ENCODE measurements around the gene TNS3.
"Not testable (repeated sequence)": the region's sequence is repeated elsewhere in the genome, so short reads cannot be mapped to it uniquely, and the experiment has no call there.

The TNS3 gene

GRCh38 chr7:47602272-47603004, 20.5 kb upstream of the TNS3 start:
- no peak for DNase-seq

DNA sequence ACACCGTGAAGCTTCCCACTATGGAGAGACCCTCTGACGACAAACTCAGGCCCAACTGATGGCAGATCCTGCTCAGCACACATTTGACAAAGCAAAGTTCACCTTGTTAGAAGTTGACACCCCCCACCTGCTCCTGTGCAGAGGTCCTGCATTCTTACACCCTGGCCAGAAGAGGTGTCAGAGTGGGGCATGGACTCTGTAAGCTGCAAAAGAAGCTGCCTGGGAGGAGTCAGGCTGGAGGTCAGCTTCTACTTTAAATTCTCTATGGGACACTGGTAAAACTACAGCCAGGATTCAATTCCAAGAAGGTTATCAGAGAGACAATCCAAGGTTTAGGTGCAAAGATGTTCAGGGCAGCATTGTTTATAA, 20.0 kb upstream of the TNS3 start:
- no peak for DNase-seq

DNA sequence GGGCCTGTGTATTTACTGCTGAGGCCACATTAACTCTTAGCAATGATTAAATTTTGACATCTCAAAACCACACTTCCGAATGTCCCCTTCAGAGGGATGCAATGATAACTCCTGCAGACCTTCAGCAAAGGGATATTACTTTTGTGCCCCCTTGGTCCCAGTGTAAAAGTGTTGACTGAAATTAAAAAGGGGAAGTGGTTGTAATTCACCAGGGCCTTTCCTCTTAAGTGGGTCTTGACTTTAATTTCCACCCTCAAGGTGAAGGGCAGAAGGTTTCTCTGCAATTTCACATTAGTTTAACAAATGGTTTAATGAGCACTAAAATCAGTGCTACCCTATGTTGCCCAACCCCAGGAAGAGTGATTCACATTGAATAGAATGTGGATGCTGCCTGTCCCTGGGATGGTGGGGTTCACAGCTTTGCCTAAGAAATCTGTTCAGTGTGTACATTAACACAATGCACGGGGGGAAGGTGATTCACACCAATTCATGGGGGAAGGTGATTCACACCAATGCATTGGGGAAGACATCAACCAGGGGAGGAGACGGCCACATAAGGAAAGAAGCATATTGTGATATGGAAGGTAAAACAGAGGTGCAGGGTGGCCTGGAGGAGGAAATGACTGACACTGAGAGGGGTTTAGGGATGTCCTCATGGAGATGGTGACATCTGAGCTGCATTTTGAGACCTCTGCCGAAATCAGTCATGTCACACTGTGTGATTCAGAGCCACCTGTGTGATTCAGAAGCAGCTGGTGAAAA, 19.4 kb upstream of the TNS3 start:
- no peak for DNase-seq

DNA sequence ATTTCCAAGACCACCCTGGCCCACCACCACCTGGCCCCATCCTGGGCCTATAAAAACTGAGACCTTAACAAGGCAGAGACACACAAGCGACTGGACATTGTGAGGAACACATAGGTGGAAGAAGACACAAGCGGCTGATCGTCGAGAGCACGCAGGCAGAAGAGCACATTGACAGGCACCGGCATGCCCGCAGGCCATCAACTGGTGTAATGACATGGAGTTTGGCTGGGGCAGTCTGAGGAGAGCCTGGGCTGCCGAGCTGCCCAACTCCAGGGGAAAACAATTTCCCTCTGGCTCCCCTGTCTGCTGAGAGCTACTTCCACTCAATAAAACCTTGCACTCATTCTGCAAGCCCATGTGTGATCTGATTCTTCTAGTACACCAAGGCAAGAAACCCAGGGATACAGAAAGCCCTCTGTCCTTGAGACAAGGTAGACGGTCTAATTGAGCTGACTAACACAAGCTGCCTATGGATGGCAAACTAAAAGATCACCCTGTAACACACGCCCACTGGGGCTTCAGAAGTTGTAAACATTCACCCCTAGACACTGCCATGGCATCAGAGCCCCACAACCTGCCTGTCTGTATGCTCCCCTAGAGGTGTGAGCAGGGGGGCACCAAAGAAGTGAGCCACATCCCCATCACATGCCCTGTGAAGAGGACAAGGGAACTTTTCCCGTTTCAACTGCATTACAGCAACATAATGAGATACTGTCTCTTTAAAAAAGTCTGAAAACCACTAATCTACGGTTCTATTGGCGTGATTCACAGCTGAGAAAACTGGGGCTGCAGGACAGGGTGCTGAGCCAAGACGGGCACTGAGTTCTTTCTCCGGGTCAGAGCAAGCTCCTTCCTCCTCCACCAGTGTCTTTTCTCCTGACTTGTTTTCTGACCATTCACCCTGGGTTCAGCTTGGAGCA, 18.5 kb upstream of the TNS3 start:
- DNase-seq: no peak

DNA sequence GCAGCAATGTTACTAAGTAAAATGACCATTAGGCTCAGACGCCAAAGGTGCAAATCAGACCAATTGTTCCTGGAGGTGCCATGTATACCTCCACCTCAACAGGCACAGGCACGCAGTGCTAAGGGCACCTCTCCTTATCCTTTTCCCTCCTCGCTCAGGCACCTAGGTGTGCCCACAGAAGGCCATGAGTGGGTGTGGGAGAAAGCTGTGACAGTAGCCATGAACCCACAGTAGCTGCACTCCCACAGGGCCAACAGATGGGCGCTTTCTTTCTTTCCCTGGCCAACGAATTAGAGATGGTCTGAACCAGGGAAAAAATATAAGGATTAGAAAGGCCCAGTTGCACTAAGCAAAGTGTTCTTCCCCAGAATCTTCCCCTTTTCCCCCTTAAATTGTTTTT, 15.5 kb upstream of the TNS3 start:
- DNase-seq: no peak

- no peak for DNase-seq
Observed at GRCh38 chr7:47596502-47597202, 14.7 kb upstream of the TNS3 start.

- no peak for DNase-seq
Observed at GRCh38 chr7:47594406-47594805, 12.5 kb upstream of the TNS3 start.

DNA sequence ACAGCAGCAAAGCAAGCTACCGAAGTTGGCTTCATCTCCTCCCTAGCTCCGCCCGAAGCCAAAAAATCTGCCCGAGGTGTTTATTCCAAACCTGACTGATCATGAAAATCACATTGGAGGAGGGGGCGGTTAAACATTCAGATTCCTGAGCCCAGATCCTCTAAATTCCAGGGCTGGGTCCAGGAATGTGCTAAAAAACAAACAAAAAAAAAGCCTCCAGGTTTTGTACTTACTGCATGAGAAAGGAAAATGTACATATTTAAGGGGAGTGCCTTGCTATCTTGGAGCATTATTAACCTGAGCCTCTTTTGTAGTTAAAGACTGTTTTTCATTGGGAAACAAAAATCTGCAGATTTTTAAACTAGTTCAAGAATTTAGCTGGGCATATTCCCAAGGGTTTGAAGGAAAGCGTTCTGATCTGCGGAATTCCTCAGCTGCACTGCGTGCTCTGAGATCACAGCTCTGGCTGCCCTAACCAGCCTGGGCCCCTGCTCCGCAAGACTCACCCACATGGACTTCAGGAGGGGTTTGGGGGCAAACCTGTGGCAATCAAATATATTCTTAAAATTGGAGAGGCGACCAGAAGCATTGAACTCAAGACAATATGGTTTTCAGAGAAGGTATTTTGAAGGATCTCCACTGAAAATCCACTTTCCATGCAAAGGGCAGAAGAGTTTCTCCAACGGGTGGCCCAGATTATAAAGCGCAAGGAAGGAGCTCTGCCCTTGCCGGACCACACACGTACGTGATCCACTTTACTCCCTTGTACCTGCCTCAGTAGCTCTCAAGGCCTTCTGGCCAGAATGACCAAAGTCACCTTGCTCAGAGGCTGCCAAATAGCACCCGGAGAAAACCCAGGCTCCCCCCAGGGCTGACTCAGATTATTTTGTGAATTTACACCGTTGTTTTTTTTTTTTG, 10.0 kb upstream of the TNS3 start:
- DNase-seq: no peak

- no peak for DNase-seq
Observed at GRCh38 chr7:47591089-47591654, 9.3 kb upstream of the TNS3 start.

DNA sequence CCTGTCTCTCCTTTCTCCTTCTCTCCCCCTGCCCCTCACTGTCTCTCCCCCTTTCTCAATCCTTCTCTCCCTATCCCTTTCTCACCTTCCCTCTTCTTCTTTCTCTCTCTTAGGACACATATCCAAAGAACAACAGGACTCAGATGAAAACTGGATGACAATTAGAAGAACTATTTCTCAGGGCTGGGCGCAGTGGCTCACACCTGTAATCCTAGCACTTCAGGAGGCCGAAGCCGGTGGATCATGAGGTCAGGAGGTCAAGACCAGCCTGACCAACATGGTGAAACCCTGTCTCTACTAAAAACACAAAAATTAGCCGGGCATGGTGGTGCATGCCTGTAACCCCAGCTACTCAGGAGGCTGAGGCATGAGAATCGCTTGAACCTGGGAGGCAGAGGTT, 8.3 kb upstream of the TNS3 start:
- DNase-seq: not testable (repeated sequence)

DNA sequence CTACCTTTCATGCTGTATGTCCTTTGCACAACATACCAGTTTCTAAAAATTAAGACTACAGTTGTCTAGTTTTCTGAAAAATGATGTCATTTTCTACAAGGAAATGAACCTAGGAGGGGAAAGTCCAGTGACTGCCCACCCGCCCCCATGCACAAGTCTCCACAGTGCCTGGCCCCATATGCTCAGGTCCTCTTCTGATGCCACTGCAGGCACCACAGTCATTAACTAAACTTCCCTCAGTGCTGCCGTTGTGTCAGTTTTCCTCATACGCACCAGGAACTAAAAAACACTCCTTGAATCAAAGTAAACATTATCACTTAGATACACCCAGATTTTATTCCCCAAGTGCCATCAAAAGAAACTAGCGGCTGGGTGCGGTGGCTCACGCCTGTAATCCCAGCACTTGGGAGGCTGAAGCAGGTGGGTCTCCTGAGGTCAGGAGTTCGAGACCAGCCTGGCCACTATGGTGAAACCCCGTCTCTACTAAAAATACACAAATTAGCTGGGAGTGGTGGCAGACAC, 6.9 kb upstream of the TNS3 start:
- no peak for DNase-seq

DNA sequence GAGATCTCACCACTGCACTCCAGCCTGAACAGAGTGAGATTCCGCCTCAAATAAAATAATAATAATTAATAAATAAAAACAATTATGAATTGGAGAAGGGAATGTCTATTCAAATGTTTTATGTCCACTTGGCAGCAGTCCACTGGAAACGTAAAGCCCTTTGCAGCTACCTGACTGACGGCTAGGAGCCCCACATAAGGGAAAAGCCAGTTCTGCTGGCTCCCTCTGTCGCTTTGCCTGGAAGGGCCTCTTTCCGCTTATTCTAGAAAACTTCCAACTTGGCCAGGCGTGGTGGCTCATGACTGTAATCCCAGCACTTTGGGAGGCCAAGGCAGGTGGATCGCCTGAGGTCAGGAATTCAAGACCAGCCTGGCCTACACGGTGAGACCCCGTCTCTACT, 6.1 kb upstream of the TNS3 start:
- no peak for DNase-seq

GRCh38 chr7:47587351-47587750, 5.4 kb upstream of the TNS3 start:
- DNase-seq: no peak

DNA sequence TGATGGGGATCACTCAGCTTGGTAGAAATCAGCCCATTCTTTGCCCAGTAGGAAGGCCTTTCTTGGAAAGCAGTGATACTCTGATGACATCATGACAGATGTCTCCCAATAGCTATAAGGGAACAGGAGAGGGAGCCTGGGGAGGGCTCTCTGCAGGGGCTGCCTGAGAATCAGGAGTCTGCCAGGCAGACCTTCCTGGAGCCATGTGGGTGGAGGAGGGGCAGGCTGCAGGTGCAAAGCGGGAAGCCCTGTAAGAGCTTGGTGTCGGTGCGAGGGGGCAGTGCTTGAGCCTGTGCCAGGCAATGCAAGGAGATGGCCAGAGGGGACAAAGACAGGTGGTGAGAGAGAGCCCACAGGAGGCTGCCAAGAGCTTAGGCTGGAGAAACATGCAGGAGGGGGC, 5.0 kb upstream of the TNS3 start:
- DNase-seq: no peak

GRCh38 chr7:47586161-47586670, 4.3 kb upstream of the TNS3 start:
- DNase-seq: not testable (repeated sequence)

DNA sequence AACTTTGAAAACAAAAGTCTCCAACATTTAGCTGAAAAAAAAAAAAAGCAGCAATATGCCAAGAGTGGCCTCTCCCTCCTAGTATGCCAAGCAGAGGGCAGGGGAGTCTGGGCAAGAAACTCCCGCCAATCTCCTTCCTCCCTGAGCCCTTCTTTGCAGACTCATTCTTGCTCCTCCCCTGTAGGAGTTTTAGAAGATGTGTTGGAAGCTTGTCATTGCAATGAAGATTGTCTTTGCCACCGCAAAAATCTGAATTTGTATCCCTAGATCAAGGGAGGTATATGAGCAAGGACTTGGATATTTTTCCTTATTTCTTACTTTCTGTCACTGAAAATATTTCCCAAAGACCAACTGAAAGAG, 2.6 kb upstream of the TNS3 start:
- no peak for DNase-seq

DNA sequence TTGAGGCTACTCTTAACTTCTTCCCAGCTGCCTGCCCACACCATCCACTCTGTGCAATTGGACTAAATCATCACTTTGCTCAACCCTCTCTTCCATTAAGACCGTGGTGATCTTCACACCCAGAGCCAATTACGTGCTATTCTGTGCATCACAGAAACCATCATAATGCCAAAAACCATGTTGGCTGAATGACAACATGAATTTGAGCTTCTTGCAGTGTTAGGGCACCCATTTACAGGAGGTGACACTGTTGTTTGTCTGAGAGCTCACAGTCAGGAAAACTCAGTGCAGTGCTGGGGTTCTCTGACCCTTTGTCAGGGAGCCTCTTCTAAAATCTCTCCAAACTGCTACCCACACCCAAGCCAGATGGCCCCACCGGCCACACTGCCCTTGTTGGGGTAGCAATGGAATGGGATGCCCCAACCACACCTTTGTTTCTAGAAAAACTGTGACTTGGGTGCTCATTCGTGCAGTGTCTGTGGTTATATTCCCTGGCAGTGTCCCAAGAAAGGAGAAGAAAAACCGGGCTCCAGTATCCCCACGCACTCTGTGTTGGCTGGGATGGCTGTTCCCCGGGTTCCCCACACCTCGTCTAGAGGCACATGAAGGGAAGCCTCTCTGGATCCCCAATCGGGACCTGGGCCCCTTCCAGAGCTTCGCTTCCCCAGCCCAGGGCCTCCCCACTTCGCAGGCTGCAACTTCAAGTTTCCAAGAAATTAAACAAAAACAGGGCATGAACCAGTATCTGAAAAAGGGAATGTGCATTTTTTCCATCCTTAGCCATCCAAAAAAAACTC, 2.0 kb upstream of the TNS3 start:
- DNase-seq: no peak

DNA sequence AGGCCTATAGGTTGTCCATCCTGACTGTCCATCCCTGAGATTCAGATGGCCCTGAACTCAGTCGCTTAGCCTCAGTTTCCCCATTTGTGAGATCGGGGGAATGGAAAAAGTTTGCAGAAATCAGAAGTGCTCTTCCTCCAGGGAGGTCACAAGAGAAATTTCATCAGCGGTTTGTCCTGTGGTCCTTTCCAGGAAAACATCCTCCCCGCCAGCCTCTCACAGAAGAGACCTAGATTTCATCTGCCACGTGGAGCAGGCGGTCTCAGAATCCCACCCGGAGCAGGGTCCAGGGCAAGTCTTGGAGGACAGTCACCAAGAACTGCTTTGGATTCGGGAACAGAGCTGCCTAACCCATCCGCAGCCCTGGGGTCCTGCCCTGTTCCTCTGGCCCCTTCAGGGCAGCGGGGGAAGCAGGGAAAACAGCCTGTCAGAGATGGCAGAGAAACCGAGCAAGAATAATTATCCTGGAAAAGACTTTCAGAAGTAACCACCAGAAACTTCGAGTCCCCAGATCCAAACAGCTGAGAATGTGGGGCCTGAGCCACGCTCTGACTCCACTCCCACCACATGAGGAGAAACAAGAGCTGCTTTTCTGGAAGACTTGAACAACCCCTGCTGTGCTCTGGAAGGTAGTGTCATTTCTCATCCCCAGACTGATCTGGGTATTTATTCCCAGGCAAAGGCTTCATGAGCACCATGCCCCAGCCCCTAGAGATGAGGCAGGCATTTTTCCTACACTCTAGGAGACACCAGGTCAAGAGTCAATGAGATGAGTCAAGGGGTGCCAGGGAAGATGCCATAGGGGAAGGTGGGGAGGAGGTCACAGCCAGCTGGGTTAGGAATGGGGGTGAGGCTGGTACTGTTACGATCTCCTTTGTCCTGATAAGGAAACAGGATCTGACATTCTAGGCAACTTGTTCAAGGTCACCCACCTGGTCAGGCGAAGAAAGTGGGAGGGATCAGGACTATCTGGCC, 1.1 kb upstream of the TNS3 start:
- no peak for DNase-seq

DNA sequence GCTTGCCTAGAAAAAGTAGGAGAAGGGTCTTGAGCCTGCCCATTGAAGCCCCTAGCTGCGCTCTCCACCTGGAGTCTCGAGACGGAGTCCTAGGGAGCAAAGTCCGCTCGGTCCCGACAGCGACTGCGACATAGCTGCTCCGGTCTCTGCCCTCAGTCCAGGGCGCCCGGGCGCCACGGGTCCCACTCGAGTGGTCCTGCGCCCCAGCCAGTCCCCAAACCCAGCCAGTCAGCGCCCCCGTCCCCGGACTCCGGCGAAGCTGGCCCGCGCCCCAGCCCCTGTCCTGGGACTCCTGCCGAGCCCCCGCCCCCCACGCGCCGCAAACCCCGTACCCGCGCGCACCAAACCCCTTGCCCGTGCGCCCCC, 490 bp downstream of the TNS3 start:
- DNase-seq: no peak
